GM19043 (cell line): ENCODE measurements around the gene ANKRD13A.
"Not testable (repeated sequence)": the region's sequence is repeated elsewhere in the genome, so short reads cannot be mapped to it uniquely, and the experiment has no call there.

Experiments
- ATAC-seq: cut with Tn5 transposase; IDR thresholded peaks from one replicate; pipeline ENCODE4 v1.9.1; 2021; ENCODE audit warnings: low read depth; ENCODE audit not compliant: unreplicated experiment

The ANKRD13A gene

GRCh38 chr12:110005319-110005973 is 6.2 kb downstream of the ANKRD13A start:
- ATAC-seq = no peak

GRCh38 chr12:110006115-110006514 is 6.9 kb downstream of the ANKRD13A start:
- ATAC-seq = no peak

GRCh38 chr12:110007881-110008280 is 8.7 kb downstream of the ANKRD13A start:
- ATAC-seq = no peak

GRCh38 chr12:110008681-110009398 is 9.6 kb downstream of the ANKRD13A start:
- not testable (repeated sequence) for ATAC-seq

- ATAC-seq = no peak
Observed at GRCh38 chr12:110010853-110011723, 11.9 kb downstream of the ANKRD13A start.

- no peak for ATAC-seq
Observed at GRCh38 chr12:110012137-110012536, 12.9 kb downstream of the ANKRD13A start.

- no peak for ATAC-seq
Observed at GRCh38 chr12:110012659-110013058, 13.4 kb downstream of the ANKRD13A start.

GRCh38 chr12:110015132-110015531 is 15.9 kb downstream of the ANKRD13A start:
- ATAC-seq = no peak

GRCh38 chr12:110020956-110021355 is 21.7 kb downstream of the ANKRD13A start:
- no peak for ATAC-seq

GRCh38 chr12:110023059-110023980 is 24.1 kb downstream of the ANKRD13A start:
- ATAC-seq = no peak

GRCh38 chr12:110024051-110024450 is 24.8 kb downstream of the ANKRD13A start:
- ATAC-seq = no peak

GRCh38 chr12:110028323-110028722 is 29.1 kb downstream of the ANKRD13A start:
- ATAC-seq = no peak

- no peak for ATAC-seq
Observed at GRCh38 chr12:110029290-110029815, 30.1 kb downstream of the ANKRD13A start.

- no peak for ATAC-seq
Observed at GRCh38 chr12:110033888-110034287, 34.7 kb downstream of the ANKRD13A start.

- no peak for ATAC-seq
Observed at GRCh38 chr12:110035534-110036104, 36.4 kb downstream of the ANKRD13A start.

- no peak for ATAC-seq
Observed at GRCh38 chr12:110037315-110037714, 38.1 kb downstream of the ANKRD13A start.

GRCh38 chr12:110038741-110039084 is 39.5 kb downstream of the ANKRD13A start:
- ATAC-seq = no peak

GRCh38 chr12:110039085-110039807 is 40.0 kb downstream of the ANKRD13A start:
- no peak for ATAC-seq

GRCh38 chr12:110042264-110042663 is 43.0 kb downstream of the ANKRD13A start:
- ATAC-seq = no peak
